Measurements from ENCODE around the gene SBNO2.

GRCh38 chr19:1173845-1174809 is at the start of gene SBNO2:
- TF ChIP-seq EZH2 (IDR thresholded peaks at IDR 0.05; ENCODE audit: borderline replicate concordance, low read depth, low read length, severe bottlenecking) (no peak), CTCF (IDR thresholded peaks at IDR 0.05; ENCODE audit: borderline replicate concordance, extremely low read depth, low read length, poor library complexity, severe bottlenecking) (no peak)
